IPS-NIHi7 (cell line): Measurements from ENCODE around the gene TM4SF5.

ENCODE experiments used
- DNase-seq: peaks from one replicate; pipeline ENCODE4 v3.0.0; 2012; ENCODE audit warnings: mixed read lengths; ENCODE audit errors: extremely low spot score

Gene TM4SF5, protein sequence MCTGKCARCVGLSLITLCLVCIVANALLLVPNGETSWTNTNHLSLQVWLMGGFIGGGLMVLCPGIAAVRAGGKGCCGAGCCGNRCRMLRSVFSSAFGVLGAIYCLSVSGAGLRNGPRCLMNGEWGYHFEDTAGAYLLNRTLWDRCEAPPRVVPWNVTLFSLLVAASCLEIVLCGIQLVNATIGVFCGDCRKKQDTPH

DNA sequence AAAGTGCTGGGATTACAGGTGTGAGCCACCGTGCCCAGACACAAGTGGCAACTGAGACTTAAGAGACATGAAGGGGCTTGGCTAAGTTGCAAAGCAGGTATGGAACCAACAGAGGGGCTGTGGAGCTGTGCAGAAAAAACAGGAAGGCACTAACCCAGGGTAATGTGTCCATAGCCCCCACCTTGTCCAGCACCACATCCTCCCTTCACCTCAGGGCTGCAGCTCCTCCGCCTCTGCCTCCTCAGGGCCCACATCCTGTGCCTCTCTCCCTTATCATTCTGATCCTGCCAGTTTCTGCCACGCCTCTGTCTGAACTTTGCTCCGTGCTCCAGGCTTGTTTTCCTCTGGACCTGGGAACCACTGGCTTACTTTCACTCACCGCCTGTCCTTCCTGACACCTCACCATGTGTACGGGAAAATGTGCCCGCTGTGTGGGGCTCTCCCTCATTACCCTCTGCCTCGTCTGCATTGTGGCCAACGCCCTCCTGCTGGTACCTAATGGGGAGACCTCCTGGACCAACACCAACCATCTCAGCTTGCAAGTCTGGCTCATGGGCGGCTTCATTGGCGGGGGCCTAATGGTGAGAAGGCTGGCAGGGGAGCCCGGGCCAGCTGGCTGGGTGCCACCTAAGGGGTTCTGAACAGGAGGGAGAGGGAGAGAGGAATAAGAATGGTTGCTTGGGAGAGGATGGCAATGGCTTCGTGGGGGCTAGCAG is at the start of gene TM4SF5:
TM4SF5 (plus strand) TSS at position 368 of the 716 bp plus-strand sequence; CDS start at position 405, 37 bp downstream.
- DNase-seq, result no peak

DNA sequence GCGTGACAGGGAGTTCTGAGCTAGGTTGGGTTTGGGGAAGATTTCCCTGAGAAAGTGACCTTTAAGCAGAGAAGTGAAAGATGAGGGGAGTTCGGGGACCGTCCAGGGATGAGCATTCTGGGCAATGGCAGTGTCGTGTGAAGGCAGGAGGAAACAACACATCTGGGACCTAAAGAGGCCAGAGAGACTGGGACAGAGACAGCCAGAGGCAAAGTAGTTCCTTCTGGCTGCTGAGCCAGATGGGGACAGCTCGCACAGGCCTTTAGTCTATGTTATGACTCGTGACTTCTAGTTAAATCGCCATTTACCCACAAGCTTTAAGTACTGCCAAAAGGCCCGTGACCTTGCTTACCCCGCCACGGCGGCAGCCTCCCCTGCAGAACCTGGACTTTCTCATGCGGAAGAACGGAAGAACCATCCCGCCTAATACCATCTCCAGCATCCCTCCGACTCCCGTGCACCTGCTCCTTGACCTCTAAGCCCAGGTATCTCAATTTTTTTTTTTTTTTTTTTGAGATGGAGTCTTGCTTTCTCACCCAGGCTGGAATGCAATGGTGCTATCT is 48.9 kb upstream of the TM4SF5 start:
- no peak for DNase-seq

DNA sequence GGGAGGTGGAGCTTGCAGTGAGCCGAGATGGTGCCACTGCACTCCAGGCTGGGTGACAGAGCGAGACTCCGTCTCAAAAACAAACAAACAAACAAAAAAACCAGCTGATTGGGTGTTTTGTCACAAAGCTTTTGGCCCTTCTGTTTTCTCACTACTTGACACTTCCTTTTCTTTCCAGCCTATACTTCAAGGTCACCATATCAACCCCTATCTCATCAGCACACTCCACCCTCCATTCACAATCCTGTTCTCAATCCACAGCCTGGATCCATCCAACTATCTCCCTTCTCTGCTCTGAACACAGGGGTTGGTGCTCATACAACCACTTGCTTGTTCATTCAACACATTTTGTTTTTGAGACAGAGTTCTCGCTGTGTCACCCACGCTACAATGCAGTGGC is 47.0 kb upstream of the TM4SF5 start:
- no peak for DNase-seq

DNA sequence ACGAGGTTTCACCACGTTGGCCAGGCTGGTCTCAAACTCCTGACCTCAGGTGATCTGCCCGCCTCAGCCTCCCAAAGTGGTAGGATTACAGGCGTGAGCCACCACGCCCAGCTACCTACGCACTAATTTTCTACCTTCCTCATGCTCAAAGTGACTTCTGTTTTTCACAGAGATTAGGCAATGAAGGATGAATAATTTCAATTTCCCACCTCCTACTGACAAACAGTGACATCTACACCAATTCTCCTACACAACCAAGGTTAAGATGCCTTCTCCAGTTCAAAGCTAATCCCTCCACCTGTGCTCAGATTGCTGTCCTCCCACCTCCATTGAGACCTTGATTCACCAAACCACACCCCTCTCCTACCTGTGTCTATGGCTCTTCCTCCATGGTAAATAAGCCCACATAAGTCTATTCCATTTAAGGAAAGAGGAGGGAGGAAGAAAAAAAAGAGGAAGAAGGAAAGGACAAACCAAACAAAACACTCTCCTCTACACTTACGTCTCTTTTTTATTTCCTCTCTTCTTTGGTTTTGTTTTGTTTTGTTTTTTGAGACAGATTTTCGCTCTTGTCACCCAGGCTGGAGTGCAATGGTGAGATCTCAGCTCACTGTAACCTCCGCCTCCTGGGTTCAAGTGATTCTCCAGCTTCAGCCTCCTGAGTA is 45.9 kb upstream of the TM4SF5 start:
- DNase-seq, result no peak

DNA sequence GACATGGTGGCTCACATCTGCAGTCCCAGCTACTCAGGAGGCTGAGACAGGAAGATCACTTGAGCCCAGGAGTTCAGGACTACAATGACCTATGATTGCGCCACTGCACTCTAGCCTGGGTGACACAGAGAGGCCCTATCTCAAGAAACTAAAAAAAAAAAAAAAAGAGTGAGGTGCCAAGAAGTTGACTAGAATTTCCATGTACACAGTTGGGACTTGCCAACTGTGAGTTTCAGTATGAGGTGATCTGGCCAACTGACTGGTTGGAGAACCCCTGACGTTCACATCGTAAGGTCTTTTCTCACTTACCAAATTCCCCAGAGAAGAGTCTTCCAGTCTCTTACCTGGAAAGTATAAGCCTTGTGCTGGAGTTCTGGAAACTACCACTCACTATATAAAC is 43.6 kb upstream of the TM4SF5 start:
- no peak for DNase-seq

DNA sequence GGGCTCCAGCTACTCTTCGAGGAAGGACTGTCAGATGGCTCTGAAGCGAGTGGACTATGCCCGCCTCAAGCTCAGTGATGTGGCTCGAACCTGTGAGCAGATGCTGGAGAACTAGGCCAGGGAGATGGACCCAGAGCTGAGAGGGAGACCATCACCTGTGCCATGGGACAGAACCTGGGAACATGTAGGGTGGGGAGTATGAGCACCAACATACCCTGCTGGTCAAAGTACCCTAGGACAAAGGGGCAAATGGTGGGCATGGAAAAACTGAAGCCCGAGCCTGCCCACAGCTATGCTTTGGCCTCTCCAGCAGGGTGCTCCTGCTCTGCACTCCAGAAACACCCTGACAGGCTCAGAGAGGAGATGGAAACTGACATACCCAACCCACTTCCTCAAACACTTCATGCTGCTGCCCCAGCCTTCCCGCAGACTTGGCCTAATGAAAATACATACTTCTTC is 38.6 kb upstream of the TM4SF5 start:
- DNase-seq, result no peak

DNA sequence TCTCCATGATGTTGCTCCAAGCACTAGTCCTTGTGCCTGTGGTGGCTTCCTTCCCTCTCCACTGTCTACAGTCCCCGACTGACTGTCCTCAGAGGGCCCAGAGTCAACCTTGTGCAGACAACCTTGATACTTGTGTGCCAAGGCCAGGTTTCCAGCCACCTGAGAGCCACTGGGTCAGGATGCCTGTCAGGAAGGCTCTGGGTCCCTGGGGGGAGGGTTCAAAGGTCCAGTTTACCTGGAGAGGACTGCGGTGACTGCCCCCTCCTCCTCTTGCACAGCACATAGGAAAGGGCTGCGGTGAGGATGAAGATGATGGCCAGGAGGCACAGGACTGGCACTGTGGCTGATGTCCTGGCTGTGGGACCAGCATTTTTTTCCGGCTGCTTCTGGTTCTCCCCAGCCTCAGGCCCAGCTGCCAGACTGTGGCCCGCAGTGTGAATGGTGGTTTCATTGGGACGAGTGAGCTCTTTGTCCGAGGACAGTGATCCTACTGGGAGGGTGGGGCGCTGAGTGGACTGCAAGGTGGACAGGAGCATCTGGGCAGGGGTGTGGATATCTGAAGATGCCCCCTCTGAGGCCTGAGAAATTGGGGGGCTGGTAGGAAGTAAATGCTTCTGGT is 36.7 kb upstream of the TM4SF5 start:
- no peak for DNase-seq

DNA sequence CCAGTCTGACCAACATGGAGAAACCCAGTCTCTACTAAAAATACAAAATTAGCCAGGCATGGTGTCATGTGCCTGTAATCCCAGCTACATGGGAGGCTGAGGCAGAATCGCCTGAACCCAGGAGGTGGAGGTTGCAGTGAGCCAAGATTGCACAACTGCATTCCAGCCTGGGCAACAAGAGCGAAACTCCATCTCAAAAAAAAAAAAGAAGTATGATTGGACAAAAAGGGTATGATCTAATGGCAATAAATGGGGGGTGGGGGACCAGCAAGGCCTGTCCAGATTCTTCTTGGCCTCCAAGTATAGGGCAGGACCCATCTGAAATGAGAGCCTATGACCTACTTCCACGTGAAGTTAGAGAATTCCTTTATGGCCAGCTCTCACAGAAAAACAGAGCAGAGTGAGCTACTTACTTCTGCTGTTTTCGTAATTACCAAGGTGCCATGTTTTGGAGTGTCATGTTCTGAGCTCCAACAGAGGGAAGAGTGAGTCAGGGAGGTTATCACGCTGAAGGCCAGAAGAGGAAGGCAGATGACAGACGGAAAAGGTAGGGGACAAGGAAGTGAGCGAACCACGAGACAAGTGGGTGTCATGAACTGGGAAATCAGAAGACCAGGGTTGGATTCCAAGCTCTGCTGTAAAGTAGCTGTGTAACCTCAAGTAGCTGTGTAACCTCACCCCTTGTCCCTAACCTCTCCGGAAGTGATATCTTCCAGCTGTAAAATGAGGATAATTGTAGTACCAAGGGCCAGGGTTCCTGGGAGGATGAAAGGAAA is 35.6 kb upstream of the TM4SF5 start:
- DNase-seq, result no peak

DNA sequence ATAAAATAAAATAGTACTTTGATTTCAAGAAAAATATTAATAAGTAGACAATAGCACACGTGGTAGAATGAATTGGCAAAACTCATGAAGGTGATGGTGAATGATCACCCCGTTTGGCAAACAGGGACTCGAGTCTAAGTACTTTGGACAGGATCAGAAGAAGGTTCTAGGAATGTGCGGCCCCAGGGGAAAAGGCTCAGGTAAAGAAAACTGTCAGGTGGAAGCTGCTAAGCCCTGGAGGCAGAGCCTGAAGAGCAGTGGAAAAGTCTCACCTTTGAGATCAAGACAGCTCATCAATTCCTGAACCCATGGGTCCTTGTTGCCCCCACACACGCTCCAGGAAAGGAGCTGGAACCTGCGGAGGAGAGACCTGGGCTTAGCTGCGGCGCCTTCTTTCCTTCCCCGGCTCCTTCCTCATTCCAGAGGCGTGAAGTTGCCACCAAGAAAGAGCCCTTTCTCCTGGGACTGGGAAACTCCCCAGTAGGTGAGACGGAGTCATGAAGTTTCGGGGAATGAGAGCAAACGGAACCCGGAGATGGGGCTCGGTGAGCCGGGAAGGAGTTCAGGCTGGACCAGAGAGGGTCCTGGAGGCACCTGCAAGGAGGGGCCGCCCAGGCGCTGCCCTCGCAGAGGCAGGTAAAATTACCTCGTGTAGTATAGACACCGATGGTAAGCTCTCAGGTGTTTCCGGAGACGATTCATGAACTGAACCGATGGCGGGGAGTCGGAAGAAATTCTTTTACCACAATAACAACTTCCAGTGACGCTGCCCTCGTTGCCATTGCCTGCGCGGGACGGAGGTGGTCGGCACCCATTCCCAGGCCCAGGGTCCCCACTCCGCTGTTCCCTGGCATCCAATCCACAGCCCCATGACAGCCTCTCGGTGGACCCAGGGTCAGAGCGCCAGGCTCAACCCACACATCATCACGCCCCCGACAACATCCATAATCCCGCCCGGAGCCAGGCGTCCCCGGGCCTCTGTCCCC is 33.3 kb upstream of the TM4SF5 start:
- peak; percentile 31 for DNase-seq

DNA sequence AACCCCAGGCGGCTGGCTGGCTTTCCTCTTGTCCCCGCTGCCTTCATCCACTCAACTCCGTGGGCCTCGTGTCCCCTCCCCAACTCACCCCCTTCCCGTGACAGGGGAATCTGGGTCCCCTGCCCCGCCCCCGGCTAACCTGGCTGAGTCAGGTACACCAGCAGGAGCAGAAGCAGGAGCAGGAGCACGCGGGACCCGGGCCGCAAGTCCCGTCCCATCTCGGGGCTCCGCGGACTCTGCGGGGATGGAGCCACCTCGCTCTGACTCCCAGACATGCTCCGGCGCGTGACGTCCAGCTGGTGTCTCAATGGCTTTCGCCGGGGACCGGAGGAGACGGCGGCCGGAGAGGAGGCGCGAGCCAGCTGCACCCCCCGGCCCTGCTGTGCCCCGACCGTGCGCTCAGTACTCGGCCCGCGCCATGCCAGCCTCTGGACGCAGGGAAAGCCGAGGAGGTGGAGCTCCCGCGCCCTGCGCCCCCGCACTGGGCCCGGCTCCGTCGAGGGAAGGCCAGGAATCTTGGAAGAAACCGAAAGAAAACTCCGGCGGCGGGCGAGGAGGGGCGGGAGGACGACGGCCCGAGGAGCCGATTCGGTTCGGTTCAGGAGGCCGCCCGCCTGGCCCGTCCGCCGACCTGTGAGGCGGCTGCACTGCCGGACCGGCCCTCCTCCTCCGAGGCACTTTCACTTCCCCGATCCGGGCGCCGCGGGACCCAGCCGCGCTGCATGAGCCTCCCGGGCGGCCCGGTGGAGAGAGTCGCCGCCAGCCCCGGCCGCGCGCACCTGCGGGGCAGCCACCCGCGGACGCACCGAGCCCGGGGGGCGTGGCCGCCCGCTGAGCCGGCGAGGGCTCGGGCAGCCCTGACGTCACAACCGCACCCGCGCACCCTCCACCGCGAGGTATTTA is 32.3 kb upstream of the TM4SF5 start, which contains the start of the genes CXCL16 and ZMYND15:
CXCL16 (minus strand) TSS at position 807 of the 903 bp plus-strand sequence; CDS start at position 218, 589 bp downstream.
ZMYND15 (plus strand) TSS at position 712 of the 903 bp plus-strand sequence. CDS start 716 bp downstream, outside the sequence.
- peak; percentile 44 for DNase-seq

DNA sequence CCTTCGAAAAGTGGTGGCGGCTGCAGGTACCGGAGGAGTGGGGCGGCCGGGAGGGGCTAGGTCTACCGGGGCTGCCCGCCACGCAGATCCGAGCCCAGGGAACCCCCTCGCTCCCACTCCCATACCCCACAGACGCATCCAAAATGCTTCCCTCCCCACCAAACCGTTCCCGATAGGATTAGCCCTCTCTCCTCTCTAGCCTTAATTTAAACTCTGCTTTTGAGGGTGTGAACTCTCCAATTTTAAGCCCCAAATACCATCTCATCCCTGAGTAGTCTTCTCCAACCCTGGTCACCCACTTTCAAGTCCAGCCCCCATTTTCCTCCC is 31.7 kb upstream of the TM4SF5 start:
- no peak for DNase-seq

DNA sequence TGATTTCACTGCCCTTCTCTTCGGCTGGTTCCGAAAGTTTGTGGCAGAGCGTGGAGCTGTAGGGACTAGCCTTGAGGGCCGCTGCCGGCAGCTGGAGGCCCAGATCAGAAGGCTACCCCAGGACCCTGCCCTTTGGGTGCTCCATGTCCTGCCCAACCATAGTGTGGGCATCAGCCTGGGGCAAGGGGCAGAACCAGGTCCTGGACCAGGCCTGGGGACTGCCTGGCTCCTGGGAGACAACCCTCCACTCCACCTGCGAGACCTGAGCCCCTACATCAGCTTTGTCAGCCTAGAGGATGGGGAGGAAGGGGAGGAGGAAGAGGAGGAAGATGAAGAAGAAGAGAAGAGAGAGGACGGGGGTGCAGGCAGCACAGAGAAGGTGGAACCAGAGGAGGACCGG is 31.1 kb upstream of the TM4SF5 start:
- no peak for DNase-seq

DNA sequence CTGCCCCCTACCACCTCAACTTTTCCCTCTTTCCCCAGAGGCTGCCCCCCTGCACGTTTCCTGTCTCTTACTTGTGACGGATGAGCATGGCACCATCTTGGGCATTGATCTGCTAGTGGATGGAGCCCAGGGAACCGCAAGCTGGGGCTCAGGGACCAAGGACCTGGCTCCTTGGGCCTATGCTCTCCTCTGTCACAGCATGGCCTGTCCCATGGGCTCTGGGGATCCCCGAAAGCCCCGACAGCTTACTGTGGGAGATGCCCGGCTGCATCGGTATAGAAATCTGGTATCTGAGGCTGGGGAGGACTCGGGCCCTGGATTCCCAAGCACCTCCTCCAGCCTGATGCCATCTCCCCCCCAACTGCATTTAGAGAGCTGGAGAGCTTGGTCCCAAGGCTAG is 30.1 kb upstream of the TM4SF5 start:
- no peak for DNase-seq

DNA sequence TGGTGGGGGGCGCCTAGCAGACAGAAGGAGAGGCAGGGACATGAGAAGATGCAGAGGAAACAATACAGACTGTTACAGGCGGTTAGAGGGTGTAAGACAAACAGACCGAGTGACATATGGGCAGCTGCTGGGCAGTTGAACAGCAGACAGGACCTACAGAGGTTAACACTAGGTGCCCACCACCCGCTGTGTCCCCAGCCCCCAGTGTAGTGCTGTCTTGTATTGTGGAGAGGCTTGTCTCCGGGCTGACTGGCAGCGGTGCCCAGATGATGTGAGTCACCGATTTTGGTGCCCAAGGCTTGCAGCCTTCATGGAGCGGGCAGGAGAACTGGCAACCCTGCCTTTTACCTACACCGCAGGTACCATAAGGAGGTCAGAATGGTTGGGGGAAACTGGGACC is 29.6 kb upstream of the TM4SF5 start:
- DNase-seq, result no peak

DNA sequence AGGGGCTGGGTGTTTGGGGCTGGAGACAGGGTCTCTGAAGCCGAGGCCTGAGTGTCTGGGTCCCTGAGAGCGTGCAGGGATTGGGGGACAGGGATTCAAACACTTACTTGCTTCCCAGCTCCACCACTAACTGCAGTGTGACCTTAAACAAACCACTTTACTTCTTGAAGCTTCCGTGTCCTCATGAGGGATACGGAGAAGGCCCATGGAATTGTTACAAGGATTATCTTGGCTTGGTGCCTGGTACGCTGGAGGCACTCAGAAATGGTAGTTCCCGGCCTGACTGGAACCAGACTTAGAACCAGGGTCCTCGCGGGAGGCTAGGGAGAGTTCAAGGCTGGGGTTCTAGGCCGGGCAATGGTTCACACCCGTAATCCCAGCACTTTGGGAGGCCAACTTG is 29.1 kb upstream of the TM4SF5 start:
- DNase-seq, result no peak

DNA sequence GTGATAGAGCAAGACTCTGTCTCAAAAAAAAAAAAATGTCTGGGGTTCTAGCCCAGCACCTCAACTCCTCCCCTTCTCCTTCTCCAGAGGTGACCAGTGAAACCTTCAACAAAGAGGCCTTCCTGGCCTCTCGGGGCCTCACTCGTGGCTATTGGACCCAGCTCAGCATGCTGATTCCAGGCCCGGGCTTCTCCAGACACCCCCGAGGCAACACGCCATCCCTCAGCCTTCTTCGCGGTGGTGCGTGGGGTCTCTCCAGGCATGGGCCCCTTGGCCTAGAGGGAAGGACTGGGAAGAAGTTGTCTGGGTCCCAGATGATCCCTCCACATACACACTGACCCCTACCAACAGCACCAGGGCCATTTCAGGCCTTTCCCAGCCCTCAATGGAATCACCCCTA is 28.5 kb upstream of the TM4SF5 start:
- DNase-seq, result no peak

DNA sequence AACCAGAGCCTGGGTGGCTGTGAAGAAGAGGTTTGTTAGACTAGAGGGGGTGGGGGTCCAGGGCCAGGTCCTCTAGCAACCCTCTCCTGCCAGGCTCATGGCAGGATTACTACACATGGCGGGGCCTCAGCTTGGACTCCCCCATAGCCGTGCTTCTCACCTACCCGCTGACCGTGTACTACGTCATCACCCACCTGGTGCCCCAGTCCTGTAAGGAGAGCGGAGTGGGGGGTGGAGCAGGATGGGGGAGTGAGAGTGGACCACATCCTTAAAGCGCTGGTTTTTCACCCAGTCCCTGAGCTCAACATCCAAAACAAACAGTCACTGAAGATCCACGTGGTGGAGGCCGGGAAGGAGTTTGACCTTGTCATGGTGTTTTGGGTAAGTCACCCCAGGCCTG is 27.8 kb upstream of the TM4SF5 start:
- no peak for DNase-seq

DNA sequence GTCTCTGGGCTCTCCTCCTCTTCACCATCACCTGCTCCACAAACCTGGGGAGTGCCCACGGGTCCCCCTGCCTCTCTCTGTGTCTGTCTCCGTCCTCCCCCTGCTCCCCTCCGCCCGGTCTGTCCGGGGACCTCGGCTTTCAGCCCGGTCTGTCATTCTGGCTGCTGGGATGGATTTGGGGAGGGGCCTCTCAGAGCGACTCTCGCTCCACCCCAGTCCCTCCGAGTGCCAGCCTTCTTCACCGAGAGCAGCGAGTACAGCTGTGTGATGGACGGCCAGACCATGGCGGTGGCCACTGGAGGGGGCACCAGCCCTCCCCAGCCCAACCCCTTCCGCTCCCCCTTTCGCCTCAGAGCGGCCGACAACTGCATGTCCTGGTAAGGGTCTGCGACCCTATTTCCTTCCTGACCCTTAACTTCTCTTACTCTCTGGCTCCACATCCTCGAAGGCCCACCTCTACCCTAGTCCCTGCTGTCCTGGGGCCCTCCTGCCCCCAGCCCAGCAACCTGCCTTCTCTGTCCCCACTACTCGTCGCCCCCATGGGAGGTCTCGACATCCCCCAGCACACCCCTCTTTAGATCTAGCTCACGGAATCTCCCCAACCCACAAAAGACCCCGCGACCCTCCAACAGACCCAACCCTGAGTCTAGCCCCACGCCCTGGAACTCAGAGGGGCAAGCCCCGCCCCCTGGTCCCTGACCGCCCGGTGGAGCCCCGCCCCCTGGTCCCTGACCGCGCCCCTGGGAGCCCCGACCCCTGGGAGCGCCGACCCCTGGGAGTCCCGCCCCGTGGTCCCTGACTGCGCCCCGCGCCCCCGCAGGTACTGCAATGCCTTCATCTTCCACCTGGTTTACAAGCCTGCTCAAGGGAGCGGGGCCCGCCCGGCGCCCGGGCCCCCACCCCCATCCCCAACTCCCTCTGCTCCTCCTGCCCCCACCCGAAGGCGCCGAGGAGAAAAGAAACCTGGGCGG is 26.4 kb upstream of the TM4SF5 start:
- DNase-seq, result peak; percentile 83
